COLO668 (cell line): ENCODE results near the gene STX1B.

Source experiments
- DNase-seq: peaks from one replicate; lab custom pipeline; 2025; ENCODE audit not compliant: unreplicated experiment; lab: John Stamatoyannopoulos, UW

The STX1B gene

GRCh38 chr16:30980023-30980371 is 30.4 kb downstream of the STX1B start:
- DNase-seq = no peak

DNA sequence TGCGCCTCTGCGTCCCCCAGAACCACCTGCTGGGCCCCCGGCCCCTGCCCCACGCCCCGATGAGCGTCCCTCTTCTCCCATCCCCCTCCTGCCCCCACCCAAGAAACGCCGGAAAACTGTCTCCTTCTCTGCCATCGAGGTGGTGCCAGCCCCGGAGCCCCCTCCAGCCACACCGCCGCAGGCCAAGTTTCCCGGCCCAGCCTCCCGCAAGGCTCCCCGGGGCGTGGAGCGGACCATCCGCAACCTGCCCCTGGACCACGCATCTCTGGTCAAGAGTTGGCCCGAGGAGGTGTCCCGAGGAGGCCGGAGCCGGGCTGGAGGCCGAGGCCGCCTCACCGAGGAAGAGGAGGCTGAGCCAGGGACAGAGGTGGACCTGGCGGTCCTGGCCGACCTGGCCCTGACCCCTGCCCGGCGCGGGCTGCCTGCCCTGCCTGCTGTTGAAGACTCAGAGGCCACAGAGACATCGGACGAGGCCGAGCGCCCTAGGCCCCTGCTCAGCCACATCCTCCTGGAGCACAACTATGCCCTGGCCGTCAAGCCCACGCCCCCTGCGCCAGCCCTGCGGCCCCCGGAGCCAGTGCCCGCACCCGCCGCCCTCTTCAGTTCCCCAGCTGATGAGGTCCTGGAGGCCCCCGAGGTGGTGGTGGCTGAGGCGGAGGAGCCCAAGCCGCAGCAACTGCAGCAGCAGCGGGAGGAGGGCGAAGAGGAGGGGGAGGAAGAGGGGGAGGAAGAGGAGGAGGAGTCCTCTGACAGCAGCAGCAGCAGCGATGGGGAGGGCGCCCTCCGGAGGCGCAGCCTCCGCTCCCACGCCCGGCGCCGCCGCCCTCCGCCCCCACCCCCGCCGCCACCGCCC is 31.0 kb downstream of the STX1B start:
- no peak for DNase-seq

DNA sequence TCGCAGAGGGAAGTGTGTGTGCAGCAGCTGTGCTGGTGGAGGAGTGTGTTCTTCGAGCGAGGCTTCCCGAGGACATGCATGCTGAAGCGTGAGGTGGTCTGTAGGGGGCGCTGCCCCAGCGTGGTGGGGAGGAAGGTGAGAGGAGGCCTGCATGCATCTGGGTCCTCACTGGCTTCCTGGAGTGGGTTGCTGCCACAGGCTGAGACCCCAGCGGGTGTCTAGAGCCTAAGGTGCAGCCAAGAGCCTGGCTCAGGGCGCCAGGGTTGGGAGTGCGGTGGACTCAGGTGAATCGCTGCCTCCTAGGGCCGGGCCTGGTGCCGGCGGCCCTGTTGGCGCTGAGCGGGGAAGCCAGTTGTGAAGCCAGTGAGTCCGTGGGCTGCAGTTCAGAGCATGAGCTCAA is 32.9 kb downstream of the STX1B start:
- peak; percentile 21 for DNase-seq

DNA sequence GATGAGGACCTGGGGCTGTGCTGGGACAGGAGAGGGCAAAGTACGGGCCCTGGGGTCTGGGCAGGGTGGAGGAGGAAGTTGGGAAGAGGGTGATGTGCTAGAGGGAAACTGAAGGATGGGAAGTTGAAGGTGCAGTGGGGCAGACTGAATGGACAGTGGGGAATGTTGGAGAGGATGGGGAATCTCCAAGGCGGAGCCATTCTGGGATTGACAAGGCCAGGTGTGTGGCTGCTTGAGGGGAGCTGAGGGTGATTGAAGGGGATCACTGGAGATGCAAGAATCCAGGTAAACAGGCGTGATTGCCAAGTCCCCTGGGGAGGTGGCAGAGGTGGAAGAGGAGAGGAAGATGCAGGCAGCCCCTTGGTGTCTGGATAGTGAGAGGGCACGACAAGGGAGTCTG is 34.0 kb downstream of the STX1B start:
- DNase-seq = no peak

DNA sequence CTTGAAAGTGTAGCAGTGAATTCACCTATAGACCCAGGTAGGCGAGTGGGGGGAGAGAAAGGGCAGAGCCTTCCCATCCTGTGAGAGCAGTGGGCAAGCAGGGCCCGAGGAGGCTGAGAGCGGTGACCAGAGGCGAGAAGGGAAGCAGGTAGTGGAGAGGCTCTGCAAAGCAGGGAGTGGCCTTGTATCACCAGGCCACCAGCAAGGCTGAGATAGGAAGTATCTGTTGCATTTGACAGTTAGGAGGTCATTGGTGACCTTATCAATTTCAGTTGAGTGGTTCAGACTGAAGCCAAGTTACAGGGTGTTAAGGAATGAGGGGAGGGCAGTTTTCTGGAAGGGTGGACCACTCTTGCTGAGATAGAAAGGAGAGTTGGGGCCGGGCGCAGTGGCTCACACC is 36.1 kb downstream of the STX1B start:
- DNase-seq = no peak

- no peak for DNase-seq
Measured at GRCh38 chr16:30972872-30973271, 37.6 kb downstream of the STX1B start.

DNA sequence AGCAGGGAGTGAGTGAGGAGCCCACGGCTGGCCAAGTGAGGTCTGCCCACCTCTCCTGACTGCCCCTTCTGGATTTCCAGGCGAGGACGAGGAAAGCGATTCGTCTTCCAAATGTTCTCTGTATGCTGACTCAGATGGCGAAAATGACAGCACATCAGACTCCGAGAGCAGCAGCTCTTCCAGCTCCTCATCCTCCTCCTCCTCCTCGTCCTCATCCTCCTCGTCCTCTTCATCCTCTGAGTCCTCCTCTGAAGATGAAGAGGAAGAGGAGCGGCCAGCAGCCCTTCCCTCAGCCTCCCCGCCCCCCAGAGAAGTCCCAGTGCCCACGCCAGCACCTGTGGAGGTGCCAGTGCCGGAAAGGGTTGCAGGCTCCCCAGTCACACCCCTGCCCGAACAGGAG is 39.1 kb downstream of the STX1B start:
- no peak for DNase-seq

DNA sequence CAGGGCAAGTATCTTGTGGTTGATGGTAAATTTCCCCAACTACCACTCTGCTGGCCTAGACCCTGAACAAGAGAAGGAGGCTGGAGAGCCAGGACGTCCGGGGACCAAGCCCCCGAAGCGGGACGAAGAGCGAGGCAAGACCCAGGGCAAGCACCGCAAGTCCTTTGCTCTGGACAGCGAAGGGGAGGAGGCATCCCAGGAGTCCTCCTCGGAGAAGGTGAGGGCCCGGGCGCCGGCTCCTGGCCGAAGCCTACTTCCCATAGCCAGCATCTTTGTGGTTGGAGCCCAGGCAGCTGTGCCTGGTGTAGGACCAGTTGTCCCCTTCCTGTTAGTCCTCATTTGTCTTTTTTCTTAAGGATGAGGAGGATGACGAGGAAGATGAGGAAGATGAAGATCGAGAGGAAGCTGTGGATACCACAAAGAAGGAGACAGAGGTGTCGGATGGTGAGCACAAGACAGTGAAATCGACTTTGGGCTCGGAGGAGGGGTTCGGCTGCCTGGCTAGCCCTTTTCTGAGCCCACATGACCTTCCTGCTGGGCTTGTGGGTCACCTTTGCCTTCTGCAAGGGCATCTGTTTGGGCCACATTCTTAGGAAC is 41.1 kb downstream of the STX1B start:
- DNase-seq = no peak

- DNase-seq = no peak
Measured at GRCh38 chr16:30967795-30968194, 42.6 kb downstream of the STX1B start.

DNA sequence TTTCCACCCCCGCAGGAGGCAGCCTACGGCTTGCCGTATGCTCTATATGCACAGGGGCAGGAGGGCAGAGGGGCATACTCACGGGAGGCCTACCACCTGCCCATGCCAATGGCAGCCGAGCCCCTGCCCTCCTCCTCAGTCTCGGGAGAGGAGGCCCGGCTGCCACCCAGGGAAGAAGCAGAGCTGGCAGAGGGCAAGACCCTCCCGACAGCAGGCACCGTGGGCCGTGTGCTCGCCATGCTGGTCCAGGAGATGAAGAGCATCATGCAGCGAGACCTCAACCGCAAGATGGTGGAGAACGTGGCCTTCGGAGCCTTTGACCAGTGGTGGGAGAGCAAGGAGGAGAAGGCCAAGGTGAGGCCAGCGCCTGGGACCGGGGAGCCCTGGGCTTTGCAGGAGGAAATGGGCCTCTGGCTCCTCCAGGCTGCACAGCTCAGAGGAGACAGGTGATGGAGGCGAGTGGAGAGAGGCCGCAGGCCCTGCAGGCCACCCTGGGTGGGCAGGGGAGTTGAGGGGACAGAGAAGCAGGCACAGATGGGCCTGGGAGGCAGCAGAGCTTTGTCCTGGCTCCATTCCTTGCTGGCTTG is 44.3 kb downstream of the STX1B start:
- DNase-seq = no peak

DNA sequence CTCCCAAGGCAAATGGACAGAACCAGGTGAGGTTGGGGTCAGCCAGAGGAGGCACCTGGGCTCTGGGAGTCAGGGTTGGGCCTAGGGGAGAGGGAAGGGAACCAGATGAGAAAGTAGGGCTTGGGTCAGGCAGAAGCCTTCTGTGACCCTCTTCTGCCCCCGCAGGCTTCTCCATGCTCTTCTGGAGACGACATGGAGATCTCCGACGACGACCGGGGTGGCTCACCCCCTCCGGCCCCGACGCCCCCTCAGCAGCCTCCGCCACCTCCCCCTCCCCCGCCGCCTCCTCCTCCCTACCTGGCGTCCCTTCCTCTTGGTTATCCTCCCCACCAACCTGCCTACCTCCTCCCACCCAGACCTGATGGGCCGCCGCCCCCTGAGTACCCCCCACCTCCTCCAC is 45.0 kb downstream of the STX1B start:
- no peak for DNase-seq

GRCh38 chr16:30964574-30965226 is 45.7 kb downstream of the STX1B start:
- no peak for DNase-seq

- DNase-seq = no peak
Measured at GRCh38 chr16:30963925-30964511, 46.4 kb downstream of the STX1B start.

- DNase-seq = no peak
Measured at GRCh38 chr16:30961384-30961783, 49.1 kb downstream of the STX1B start.

DNA sequence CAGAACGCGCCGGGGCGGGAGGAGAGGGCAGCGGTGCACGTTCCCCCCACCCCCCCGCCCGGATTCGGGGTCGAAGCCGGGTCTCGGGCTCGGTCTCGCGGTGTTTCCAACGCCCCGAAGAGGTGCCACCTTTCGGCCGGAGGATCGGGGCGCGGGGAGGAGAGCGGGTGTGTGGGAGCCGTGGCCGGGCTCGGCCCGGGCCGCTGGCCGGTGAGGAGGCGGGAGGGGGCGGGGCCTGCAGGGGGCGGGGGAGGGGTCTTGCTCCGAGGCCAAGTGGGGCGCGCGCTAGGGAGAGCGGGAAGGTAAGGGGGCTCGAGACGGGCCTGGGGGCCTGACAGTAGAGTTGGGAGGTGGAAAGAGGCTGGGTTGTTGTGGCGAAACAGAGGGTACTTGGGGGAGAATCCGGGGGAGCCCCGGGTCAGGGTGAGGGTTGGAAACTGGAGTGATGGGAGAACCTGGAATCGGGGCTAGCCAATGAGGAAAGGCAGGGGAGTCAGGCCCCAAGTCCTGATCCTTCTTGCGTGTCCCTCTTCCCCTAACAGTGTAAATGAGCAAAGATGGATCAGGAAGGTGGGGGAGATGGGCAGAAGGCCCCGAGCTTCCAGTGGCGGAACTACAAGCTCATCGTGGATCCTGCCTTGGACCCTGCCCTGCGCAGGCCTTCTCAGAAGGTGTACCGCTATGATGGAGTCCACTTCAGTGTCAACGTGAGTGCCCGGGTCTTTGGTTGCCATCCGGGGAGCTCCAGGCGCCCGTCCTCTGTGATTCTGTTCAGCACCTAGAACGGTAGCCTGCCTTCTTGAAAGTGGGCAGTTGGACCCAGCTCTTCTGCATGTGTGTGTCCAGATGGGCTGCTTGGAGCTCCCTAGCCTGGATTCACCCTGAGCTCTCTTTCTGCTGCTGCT is 52.0 kb downstream of the STX1B start:
- peak; percentile 81 for DNase-seq

DNA sequence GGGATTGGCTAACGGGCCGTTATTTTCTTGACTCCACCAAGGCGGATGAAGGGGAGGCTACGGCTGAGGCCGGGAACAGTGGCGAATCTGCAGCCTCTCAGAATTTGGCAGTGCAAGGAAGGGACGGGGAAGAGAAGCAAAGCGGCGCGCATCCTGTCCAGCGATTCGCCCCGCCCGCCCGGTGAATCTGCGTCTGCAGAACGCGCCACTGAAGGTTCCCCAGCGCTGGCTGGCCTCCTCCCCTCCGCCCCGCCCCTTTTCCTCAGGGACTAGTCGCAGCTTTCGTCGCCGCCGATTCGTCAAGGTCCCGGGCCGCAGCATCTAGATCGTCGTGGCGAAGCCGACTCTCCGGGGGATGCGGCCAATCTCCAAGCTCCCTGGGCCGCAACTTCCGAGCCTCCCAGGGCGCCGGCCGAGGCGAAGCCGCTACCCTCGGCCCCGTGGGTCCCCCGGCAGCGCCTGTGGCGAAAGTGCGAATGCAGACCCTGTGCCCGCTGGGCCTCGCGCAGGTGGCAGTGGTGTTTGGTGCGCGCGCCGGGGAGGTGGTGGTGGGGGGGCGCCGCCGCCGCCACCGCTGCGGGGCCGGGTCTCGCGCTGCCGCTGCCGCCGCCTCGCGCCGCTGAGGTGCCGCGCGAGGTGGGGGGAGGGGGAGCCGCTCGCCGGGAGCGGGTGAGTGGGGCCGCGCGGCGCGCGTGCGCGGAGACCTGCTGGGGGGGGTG is 52.8 kb downstream of the STX1B start, which contains the start of gene SETD1A:
SETD1A (plus strand) TSS at position 299 of the 719 bp plus-strand sequence. CDS start 978 bp downstream, outside the sequence.
- DNase-seq = peak; percentile 98

GRCh38 chr16:30956601-30957455 is 53.6 kb downstream of the STX1B start:
- peak; percentile 84 for DNase-seq

DNA sequence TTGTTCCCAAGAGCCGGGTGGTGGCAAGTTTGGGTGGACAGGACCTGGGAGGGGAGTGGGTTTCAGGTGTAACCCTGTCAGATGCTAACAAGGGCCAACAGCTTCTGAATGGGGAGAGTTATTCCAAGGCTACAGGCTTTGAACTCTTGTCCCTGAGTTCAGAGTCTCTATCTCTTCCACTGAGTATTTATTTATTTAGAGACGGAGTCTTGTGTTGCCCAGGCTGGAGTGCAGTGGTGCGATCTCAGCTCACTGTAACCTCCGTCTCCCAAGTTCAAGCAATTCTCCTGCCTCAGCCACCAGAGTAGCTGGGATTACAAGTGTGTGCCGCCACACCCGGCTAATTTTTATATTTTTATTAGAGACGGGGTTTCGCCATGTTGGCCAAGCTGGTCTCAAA is 55.4 kb downstream of the STX1B start:
- no peak for DNase-seq
